HepG2 (cell line): ENCODE data around the gene CCBE1. TPM values are rescaled to one million over a fixed set of nuclear protein-coding genes. Genes with fewer than 3 reads are reported as not detected.

Experiments
- ATAC-seq: fragments of 200-7000 bp; cut with Tn5 transposase; 3 replicates; pipeline ENCODE4 v1.9.1; 2020; ENCODE audit warnings: mild to moderate bottlenecking, moderate library complexity
- BruUV-seq: library from RNA; stranded (reverse); fragments of 400-500 nt; replicated peaks from 2 replicates; lab custom pipeline; 2021; lab: Mats Ljungman, UMichigan
- CTCF ChIA-PET: fragments of 300-600 bp; formaldehyde crosslinking; extraction: SDS; loops from one replicate; lab custom pipeline; 2021; ENCODE audit warnings: low total read pairs, inconsistent platforms, low intra/inter-chr PET ratio; lab: Yijun Ruan, JAX
- POLR2A ChIA-PET: fragments of 350-600 bp; sonication (Branson Sonifier 250); formaldehyde crosslinking; loops from one replicate; lab custom pipeline; 2020; ENCODE audit warnings: antibody characterized with exemption, inconsistent platforms; lab: Yijun Ruan, JAX
- DNase-seq: peaks from one replicate; pipeline ENCODE4 v3.0.0-alpha.2; 2015; ENCODE audit warnings: low spot score
- FAIRE-seq: peaks from 3 replicates; lab custom pipeline; 2011; peaks lifted over from hg19 to GRCh38; lab: Jason Lieb, UNC
- H2AFZ ChIP-seq: one replicate; pipeline ENCODE4 v1.6.1; 2011; ENCODE audit warnings: low read length, inconsistent platforms
- H3K27ac ChIP-seq: fragments of 300-600 bp; 3 replicates; pipeline ENCODE4 v1.8.0; 2011; ENCODE audit warnings: mixed run types, mild to moderate bottlenecking, mixed read lengths, low read length, inconsistent platforms; ENCODE audit not compliant: insufficient read depth; ENCODE audit errors: extremely low read length
- H3K27me3 ChIP-seq, 2 experiments: fragments of 200-600 bp in 1 of 2; 2 replicates in 1 of 2; 3 replicates in 1 of 2; pipeline versions ENCODE4 v1.6.0 to v1.8.0; 2011; ENCODE audit warnings: low read length in 2 of 2, mild to moderate bottlenecking in 2 of 2, moderate library complexity in 2 of 2, inconsistent platforms in 1 of 2; ENCODE audit not compliant: insufficient read depth in 2 of 2, control insufficient read depth in 1 of 2
- H3K36me3 ChIP-seq, 2 experiments: fragments of 200-600 bp in 1 of 2; replicated peaks in 1 of 2; 2 replicates in 1 of 2; 3 replicates in 1 of 2; pipeline versions ENCODE4 v1.5.1 to v1.8.0; 2011; ENCODE audit warnings: low read length in 2 of 2, inconsistent platforms in 1 of 2; ENCODE audit not compliant: insufficient read depth in 2 of 2, control insufficient read depth in 1 of 2
- H3K4me1 ChIP-seq: 2 replicates; pipeline ENCODE4 v1.5.1; 2012; ENCODE audit warnings: low read length, inconsistent platforms; ENCODE audit not compliant: insufficient read depth
- H3K4me2 ChIP-seq: 2 replicates; pipeline ENCODE4 v1.6.0; 2011; ENCODE audit warnings: low read depth, low read length, inconsistent platforms
- H3K4me3 ChIP-seq, 3 experiments: fragments of 200-600 bp in 1 of 3; sonication (generic), shearing (Covaris generic) in 1 of 3; replicated peaks in 1 of 3; 2 replicates each; pipeline ENCODE4 v1.5.1; 2011 to 2016; ENCODE audit warnings: low read length in 3 of 3, inconsistent platforms in 2 of 3, low read depth in 2 of 3, mild to moderate bottlenecking in 2 of 3, control low read depth in 1 of 3, mixed read lengths in 1 of 3; ENCODE audit not compliant: insufficient read depth in 1 of 3
- H3K79me2 ChIP-seq: one replicate; pipeline ENCODE4 v1.6.1; 2011; ENCODE audit warnings: low read length, inconsistent platforms; ENCODE audit not compliant: insufficient read depth
- H3K9ac ChIP-seq: 2 replicates; pipeline ENCODE4 v1.6.0; 2011; ENCODE audit warnings: mild to moderate bottlenecking, low read depth, low read length, inconsistent platforms; ENCODE audit not compliant: insufficient read depth
- H3K9me3 ChIP-seq: 2 replicates; pipeline ENCODE4 v1.5.1; 2012; ENCODE audit warnings: mild to moderate bottlenecking, low read length
- H4K20me1 ChIP-seq: 2 replicates; pipeline ENCODE4 v1.6.0; 2011; ENCODE audit warnings: inconsistent platforms, mild to moderate bottlenecking, low read length, moderate library complexity; ENCODE audit not compliant: insufficient read depth
- CHD4 ChIP-seq: fragments of 200-600 bp; sonication (generic); IDR thresholded peaks from 2 replicates; pipeline ENCODE4 v1.7.0; 2017; ENCODE audit warnings: mild to moderate bottlenecking, low read length, borderline replicate concordance
- ISX ChIP-seq: sonication (generic); formaldehyde crosslinking; conservative IDR thresholded peaks from 2 replicates; pipeline ENCODE4 v1.5.0; 2020; ENCODE audit warnings: missing genetic modification reagents
- KAT8 ChIP-seq: IDR thresholded peaks from 2 replicates; pipeline ENCODE4 v1.6.1; 2016; ENCODE audit warnings: missing genetic modification reagents, missing compliant biosample characterization
- KDM1A ChIP-seq: IDR thresholded peaks from 2 replicates; pipeline ENCODE4 v1.6.1; 2016; ENCODE audit warnings: missing compliant biosample characterization
- KLF6 ChIP-seq: IDR thresholded peaks from 2 replicates; pipeline ENCODE4 v1.8.0; 2016; ENCODE audit warnings: missing biosample characterization, missing genetic modification reagents
- POLR2A ChIP-seq, 2 experiments: IDR thresholded peaks; 2 replicates each; pipeline ENCODE4 v1.6.1; 2011; ENCODE audit warnings: low read depth in 2 of 2, low read length in 2 of 2, mild to moderate bottlenecking in 1 of 2, moderate library complexity in 1 of 2; ENCODE audit not compliant: insufficient read depth in 1 of 2
- PTBP1 ChIP-seq: fragments of 200-400 bp; formaldehyde crosslinking; IDR thresholded peaks from 2 replicates; pipeline ENCODE4 v1.6.1; 2018; ENCODE audit warnings: low read length, low read depth; ENCODE audit not compliant: poor library complexity, severe bottlenecking
- SAFB2 ChIP-seq: sonication (generic); formaldehyde crosslinking; IDR thresholded peaks from 2 replicates; pipeline ENCODE4 v1.5.1; 2020; ENCODE audit warnings: missing genetic modification reagents, low read depth, mild to moderate bottlenecking, borderline replicate concordance
- TARDBP ChIP-seq: sonication (generic); formaldehyde crosslinking; IDR thresholded peaks from 2 replicates; pipeline ENCODE4 v1.8.0; 2022; ENCODE audit warnings: mild to moderate bottlenecking, missing genetic modification reagents
- TOE1 ChIP-seq: sonication (generic); formaldehyde crosslinking; IDR thresholded peaks from 2 replicates; pipeline ENCODE4 v1.4.0; 2020; ENCODE audit warnings: mild to moderate bottlenecking, missing genetic modification reagents
- ZFP36L1 ChIP-seq: sonication (generic); formaldehyde crosslinking; IDR thresholded peaks from 2 replicates; pipeline ENCODE4 v1.8.0; 2022; ENCODE audit warnings: mild to moderate bottlenecking, missing genetic modification reagents, moderate library complexity
- ZNF234 ChIP-seq: sonication (generic); formaldehyde crosslinking; conservative IDR thresholded peaks from 2 replicates; pipeline ENCODE4 v1.5.1; 2020; ENCODE audit warnings: mild to moderate bottlenecking, missing genetic modification reagents
- ZNF841 ChIP-seq: sonication (generic); formaldehyde crosslinking; IDR thresholded peaks from 2 replicates; pipeline ENCODE4 v1.8.1; 2023; ENCODE audit warnings: missing genetic modification reagents, borderline replicate concordance
- WGBS: methylation state at CpG from one replicate; pipeline ENCODE4 v1.1.6; 2017; ENCODE audit warnings: low lambda C conversion rate; 5-methylcytosine and 5-hydroxymethylcytosine counted together
- in situ Hi-C: cut with HindIII; loops from 2 replicates; pipeline ENCODE4 v1.10.0; 2017; ENCODE audit warnings: low pct_unique_long_range_greater_than_20kb; ENCODE audit not compliant: extremely low pct_ligation_motif_present
- intact Hi-C: fragments of 100-400 bp; cut with micrococcal nuclease; formaldehyde crosslinking; loops from one replicate; pipeline ENCODE4 v1.10.0; 2022; ENCODE audit not compliant: unreplicated experiment
- polyA plus RNA-seq, 8 experiments: library from polyadenylated mRNA; depleted of rRNA in 3 of 8; stranded (reverse) in 7 of 8; unstranded in 1 of 8; fragments of >200 nt; fragmentation: Illumina TruSeq in 4 of 8; extraction: Trizol in 4 of 8; gene quantifications; 2 replicates each; pipeline versions ENCODE4 v1.2.1 to v1.2.3, GENCODE V29; 2011 to 2016; ENCODE audit warnings: low read depth in 4 of 8, missing spikeins in 1 of 8, mixed read lengths in 1 of 8; ENCODE audit not compliant: insufficient read depth in 1 of 8
- total RNA-seq, 5 experiments: library from RNA; depleted of rRNA; stranded (reverse); fragments of >200 nt; fragmentation: Illumina TruSeq; extraction: Trizol; gene quantifications; 2 replicates each; pipeline ENCODE4 v1.2.3, GENCODE V29; 2016; ENCODE audit warnings: low read depth in 1 of 5
- TF ChIP-seq, protein P1 (sequence below): sonication (generic); formaldehyde crosslinking; IDR thresholded peaks from 2 replicates; pipeline ENCODE4 v1.4.0; 2020; ENCODE audit warnings: missing genetic modification reagents

CCBE1 gene
- total and polyA plus RNA-seq, 2 of the 13 experiments (the other 11 are each of a cell fraction or from before 2014, with no cell fraction given) = not detected

DNA sequence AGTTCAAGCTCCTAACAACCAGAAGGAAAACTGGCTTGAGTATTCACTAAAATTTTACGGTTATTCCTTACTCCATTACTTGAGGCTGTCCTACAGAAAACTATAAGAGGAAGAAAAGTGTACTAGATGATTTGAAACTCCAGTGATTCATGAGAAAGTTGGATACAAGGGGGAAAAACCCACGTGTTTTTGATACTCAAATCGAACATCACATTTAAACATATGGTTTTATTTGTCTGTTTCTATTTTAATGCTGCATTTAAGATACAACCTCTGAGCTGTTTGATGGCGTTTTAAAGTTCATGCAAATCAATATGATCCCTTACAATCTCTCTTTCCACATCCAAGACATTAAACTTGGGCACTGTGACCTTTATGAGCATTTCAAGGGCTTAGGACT lies 213.1 kb downstream of the CCBE1 start:
- Histone ChIP-seq H3K36me3 (no peaks in the 10 kb centered on the region), H3K4me1 (no peaks in the 10 kb centered on the region), H3K27me3 (no peaks in the 10 kb centered on the region; a peak in 1 of 5 replicates), H3K4me3 (no peak overlapping the region), H3K79me2 (no peaks in the 10 kb centered on the region), H4K20me1 (no peaks in the 10 kb centered on the region), H3K27ac (no peak overlapping the region), H3K4me2 (no peak overlapping the region), H3K9me3 (no peaks in the 10 kb centered on the region), H2AFZ (no peak overlapping the region), H3K9ac (no peak overlapping the region)
- TF ChIP-seq ZFP36L1 (CRISPR knock-in tag) (no peak), ZNF841 (no peak), TOE1 (CRISPR knock-in tag) (no peak), TARDBP (CRISPR knock-in tag) (no peak), KLF6 (CRISPR knock-in tag) (no peak), SAFB2 (no peak), CHD4 (no peak), POLR2A (IDR thresholded peaks at IDR 0.05; ENCODE audit: insufficient read depth in 1 of 2, low read depth in 2 of 2, low read length in 2 of 2) (no peak), ZNF234 (no peak), PTBP1 (no peak), KDM1A (CRISPR knock-in tag) (no peak), ISX (CRISPR knock-in tag) (no peak), KAT8 (CRISPR knock-in tag) (no peak)
- TF ChIP-seq, protein P1, sequence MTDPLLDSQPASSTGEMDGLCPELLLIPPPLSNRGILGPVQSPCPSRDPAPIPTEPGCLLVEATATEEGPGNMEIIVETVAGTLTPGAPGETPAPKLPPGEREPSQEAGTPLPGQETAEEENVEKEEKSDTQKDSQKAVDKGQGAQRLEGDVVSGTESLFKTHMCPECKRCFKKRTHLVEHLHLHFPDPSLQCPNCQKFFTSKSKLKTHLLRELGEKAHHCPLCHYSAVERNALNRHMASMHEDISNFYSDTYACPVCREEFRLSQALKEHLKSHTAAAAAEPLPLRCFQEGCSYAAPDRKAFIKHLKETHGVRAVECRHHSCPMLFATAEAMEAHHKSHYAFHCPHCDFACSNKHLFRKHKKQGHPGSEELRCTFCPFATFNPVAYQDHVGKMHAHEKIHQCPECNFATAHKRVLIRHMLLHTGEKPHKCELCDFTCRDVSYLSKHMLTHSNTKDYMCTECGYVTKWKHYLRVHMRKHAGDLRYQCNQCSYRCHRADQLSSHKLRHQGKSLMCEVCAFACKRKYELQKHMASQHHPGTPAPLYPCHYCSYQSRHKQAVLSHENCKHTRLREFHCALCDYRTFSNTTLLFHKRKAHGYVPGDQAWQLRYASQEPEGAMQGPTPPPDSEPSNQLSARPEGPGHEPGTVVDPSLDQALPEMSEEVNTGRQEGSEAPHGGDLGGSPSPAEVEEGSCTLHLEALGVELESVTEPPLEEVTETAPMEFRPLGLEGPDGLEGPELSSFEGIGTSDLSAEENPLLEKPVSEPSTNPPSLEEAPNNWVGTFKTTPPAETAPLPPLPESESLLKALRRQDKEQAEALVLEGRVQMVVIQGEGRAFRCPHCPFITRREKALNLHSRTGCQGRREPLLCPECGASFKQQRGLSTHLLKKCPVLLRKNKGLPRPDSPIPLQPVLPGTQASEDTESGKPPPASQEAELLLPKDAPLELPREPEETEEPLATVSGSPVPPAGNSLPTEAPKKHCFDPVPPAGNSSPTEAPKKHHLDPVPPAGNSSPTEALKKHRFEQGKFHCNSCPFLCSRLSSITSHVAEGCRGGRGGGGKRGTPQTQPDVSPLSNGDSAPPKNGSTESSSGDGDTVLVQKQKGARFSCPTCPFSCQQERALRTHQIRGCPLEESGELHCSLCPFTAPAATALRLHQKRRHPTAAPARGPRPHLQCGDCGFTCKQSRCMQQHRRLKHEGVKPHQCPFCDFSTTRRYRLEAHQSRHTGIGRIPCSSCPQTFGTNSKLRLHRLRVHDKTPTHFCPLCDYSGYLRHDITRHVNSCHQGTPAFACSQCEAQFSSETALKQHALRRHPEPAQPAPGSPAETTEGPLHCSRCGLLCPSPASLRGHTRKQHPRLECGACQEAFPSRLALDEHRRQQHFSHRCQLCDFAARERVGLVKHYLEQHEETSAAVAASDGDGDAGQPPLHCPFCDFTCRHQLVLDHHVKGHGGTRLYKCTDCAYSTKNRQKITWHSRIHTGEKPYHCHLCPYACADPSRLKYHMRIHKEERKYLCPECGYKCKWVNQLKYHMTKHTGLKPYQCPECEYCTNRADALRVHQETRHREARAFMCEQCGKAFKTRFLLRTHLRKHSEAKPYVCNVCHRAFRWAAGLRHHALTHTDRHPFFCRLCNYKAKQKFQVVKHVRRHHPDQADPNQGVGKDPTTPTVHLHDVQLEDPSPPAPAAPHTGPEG (CRISPR knock-in tag) = no peak
- intact Hi-C loops = no loop called here
- ChIA-PET POLR2A (no interaction called here), CTCF (no interaction called here)
- 3% methylated on average over 4 of the region's 4 CpGs for WGBS
- ATAC-seq = no peak
- DNase-seq = no peak
- no peak for FAIRE-seq
- BruUV-seq = no TSS peak
- in situ Hi-C loops = no loop called here
